ENCODE measurements around the gene CFH. TPM values are rescaled to one million over a fixed set of nuclear protein-coding genes. Genes with fewer than 3 reads are reported as not detected.

CFH gene
- total RNA-seq, 2 experiments from 2014 or later: 3.6 to 4.6 TPM

- ChIA-PET CTCF (no interaction called here), POLR2A (no interaction called here)
- H3K4me1 ChIP-seq (ENCODE audit: insufficient read depth, low read length): no peaks in the 10 kb centered on the region
- no peak for TF ChIP-seq CTCF (IDR thresholded peaks at IDR 0.05)
- no peak overlapping the region for H3K4me3 Mint-ChIP-seq
- H3K27ac ChIP-seq (ENCODE audit: low read depth in 1 of 2, low read length in 2 of 2): no peak overlapping the region
- H3K36me3 Mint-ChIP-seq (ENCODE audit: low read depth): no peaks in the 10 kb centered on the region
- no peaks in the 10 kb centered on the region for H3K9me3 ChIP-seq (ENCODE audit: control insufficient read depth in 1 of 2, insufficient read depth in 1 of 2, low read length in 2 of 2)
- no peaks in the 10 kb centered on the region for H3K27me3 ChIP-seq (ENCODE audit: control insufficient read depth in 1 of 2, insufficient read depth in 2 of 2, low read length in 2 of 2)
- H3K4me1 Mint-ChIP-seq (ENCODE audit: low read depth): peaks cover 16% of the 10 kb centered on the region
- H3K27me3 Mint-ChIP-seq: no peaks in the 10 kb centered on the region
- no peak for ATAC-seq (ENCODE audit: poor library complexity)
- intact Hi-C loops (cut with DNase I, micrococcal nuclease): no loop called here
- H3K36me3 ChIP-seq (ENCODE audit: insufficient read depth, low read length): no peaks in the 10 kb centered on the region
- H3K27ac Mint-ChIP-seq: no peak overlapping the region
- DNase-seq: no peak
- H3K4me3 ChIP-seq (ENCODE audit: low read length): no peak overlapping the region
- no peaks in the 10 kb centered on the region for H3K9me3 Mint-ChIP-seq
Observed at GRCh38 chr1:196649990-196650389, 1.9 kb upstream of the CFH start.

- Mint-ChIP-seq H3K4me3 (no peak overlapping the region), H3K36me3 (ENCODE audit: low read depth) (no peaks in the 10 kb centered on the region), H3K9me3 (no peaks in the 10 kb centered on the region), H3K27ac (no peak overlapping the region), H3K27me3 (no peaks in the 10 kb centered on the region), H3K4me1 (ENCODE audit: low read depth) (peaks cover 16% of the 10 kb centered on the region)
- no peak for TF ChIP-seq CTCF (IDR thresholded peaks at IDR 0.05)
- DNase-seq (no peak), ATAC-seq (ENCODE audit: poor library complexity) (no peak)
- POLR2A ChIA-PET: no interaction called here
- Histone ChIP-seq H3K9me3 (ENCODE audit: control insufficient read depth in 1 of 2, insufficient read depth in 1 of 2, low read length in 2 of 2) (no peaks in the 10 kb centered on the region), H3K27me3 (ENCODE audit: control insufficient read depth in 1 of 2, insufficient read depth in 2 of 2, low read length in 2 of 2) (no peaks in the 10 kb centered on the region), H3K4me1 (ENCODE audit: insufficient read depth, low read length) (no peaks in the 10 kb centered on the region), H3K36me3 (ENCODE audit: insufficient read depth, low read length) (no peaks in the 10 kb centered on the region), H3K27ac (ENCODE audit: low read depth in 1 of 2, low read length in 2 of 2) (no peak overlapping the region), H3K4me3 (ENCODE audit: low read length) (no peak overlapping the region)
- CTCF ChIA-PET: no interaction called here
- intact Hi-C loops (cut with DNase I, micrococcal nuclease): no loop called here
Observed at GRCh38 chr1:196650403-196650802, 1.4 kb upstream of the CFH start.

- Mint-ChIP-seq H3K27me3 (no peaks in the 10 kb centered on the region), H3K9me3 (no peaks in the 10 kb centered on the region), H3K36me3 (ENCODE audit: low read depth) (no peaks in the 10 kb centered on the region), H3K27ac (no peak overlapping the region), H3K4me1 (ENCODE audit: low read depth) (peaks cover 16% of the 10 kb centered on the region), H3K4me3 (no peak overlapping the region)
- H3K4me3 ChIP-seq (ENCODE audit: low read length): peak overlapping the region; percentile 48
- no peak overlapping the region for H3K27ac ChIP-seq (ENCODE audit: low read depth in 1 of 2, low read length in 2 of 2)
- ChIA-PET POLR2A (no interaction called here), CTCF (no interaction called here)
- no peaks in the 10 kb centered on the region for H3K4me1 ChIP-seq (ENCODE audit: insufficient read depth, low read length)
- H3K27me3 ChIP-seq (ENCODE audit: control insufficient read depth in 1 of 2, insufficient read depth in 2 of 2, low read length in 2 of 2): no peaks in the 10 kb centered on the region
- H3K36me3 ChIP-seq (ENCODE audit: insufficient read depth, low read length): no peaks in the 10 kb centered on the region
- H3K9me3 ChIP-seq (ENCODE audit: control insufficient read depth in 1 of 2, insufficient read depth in 1 of 2, low read length in 2 of 2): no peaks in the 10 kb centered on the region
- no peak for DNase-seq
- intact Hi-C loops (cut with DNase I, micrococcal nuclease): no loop called here
- ATAC-seq (ENCODE audit: poor library complexity): no peak
- TF ChIP-seq CTCF (IDR thresholded peaks at IDR 0.05): no peak
Observed at GRCh38 chr1:196651079-196651478, 764 bp upstream of the CFH start.
